ENCODE measurements around the gene FHOD3. TPM values are rescaled to one million over a fixed set of nuclear protein-coding genes. Genes with fewer than 3 reads are reported as not detected.

FHOD3 gene
- total RNA-seq, 1 experiment from 2014 or later: 2.9 TPM

DNA sequence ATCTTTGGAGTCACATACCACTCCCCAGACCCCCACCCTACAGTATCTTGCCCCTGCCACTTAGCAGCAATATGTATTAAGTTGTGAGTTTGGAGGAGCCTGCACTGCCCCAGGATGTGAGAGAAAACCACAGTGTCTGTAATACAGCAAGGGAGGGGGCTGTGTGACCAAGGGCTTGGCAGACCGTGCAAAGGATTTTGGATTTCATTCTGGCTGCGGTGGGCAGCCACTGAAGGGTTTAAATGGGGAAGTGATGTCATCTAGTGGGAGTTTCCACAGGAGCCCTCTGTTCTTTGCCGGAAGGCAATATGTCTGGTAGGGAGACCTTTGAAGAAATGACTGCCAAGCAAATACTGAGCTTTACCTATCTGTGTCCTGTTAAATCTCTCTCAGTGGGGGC, 202.4 kb downstream of the FHOD3 start:
- Mint-ChIP-seq H3K27me3 (ENCODE audit: unreplicated experiment) (no peaks in the 10 kb centered on the region), H3K9me3 (ENCODE audit: low read depth, unreplicated experiment) (no peaks in the 10 kb centered on the region), H3K4me3 (ENCODE audit: low read depth, unreplicated experiment) (no peak overlapping the region), H3K36me3 (ENCODE audit: insufficient read depth, unreplicated experiment) (no peaks in the 10 kb centered on the region), H3K4me1 (ENCODE audit: low read depth, unreplicated experiment) (no peaks in the 10 kb centered on the region), H3K27ac (ENCODE audit: unreplicated experiment) (no peak overlapping the region)
- TF ChIP-seq, protein P1, sequence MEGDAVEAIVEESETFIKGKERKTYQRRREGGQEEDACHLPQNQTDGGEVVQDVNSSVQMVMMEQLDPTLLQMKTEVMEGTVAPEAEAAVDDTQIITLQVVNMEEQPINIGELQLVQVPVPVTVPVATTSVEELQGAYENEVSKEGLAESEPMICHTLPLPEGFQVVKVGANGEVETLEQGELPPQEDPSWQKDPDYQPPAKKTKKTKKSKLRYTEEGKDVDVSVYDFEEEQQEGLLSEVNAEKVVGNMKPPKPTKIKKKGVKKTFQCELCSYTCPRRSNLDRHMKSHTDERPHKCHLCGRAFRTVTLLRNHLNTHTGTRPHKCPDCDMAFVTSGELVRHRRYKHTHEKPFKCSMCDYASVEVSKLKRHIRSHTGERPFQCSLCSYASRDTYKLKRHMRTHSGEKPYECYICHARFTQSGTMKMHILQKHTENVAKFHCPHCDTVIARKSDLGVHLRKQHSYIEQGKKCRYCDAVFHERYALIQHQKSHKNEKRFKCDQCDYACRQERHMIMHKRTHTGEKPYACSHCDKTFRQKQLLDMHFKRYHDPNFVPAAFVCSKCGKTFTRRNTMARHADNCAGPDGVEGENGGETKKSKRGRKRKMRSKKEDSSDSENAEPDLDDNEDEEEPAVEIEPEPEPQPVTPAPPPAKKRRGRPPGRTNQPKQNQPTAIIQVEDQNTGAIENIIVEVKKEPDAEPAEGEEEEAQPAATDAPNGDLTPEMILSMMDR (IDR thresholded peaks at IDR 0.05; ENCODE audit: unreplicated experiment): no peak
- CTCF ChIA-PET: no interaction called here
- BruUV-seq (replicated peaks): no TSS peak
- intact Hi-C loops (cut with micrococcal nuclease; ENCODE audit: unreplicated experiment): no loop called here
- DNase-seq: no peak

DNA sequence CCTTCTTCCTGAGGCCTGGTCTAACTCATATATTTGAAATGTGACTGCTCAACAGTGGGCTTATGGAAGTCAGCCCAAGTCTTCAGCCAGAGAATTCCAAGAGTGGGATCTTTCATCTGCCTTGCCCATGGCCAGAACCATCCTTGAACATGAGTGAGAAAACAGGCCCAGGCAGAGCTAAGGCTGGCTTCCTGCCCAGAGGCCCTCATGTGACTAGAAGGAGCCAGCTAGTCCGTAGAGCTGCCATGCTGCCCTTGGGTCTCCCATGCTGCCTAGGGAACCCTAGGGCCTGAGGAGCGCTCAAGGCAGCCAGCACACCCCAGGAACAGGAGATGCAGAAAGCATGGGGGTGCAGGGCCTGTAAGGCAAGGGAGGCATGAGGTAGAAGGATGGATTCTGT, 203.6 kb downstream of the FHOD3 start:
- no peak for DNase-seq
- H3K36me3 Mint-ChIP-seq (ENCODE audit: insufficient read depth, unreplicated experiment): no peaks in the 10 kb centered on the region
- intact Hi-C loops (cut with micrococcal nuclease; ENCODE audit: unreplicated experiment): no loop called here
- CTCF ChIA-PET: no interaction called here
- H3K4me1 Mint-ChIP-seq (ENCODE audit: low read depth, unreplicated experiment): no peaks in the 10 kb centered on the region
- no peak overlapping the region for H3K4me3 Mint-ChIP-seq (ENCODE audit: low read depth, unreplicated experiment)
- H3K27ac Mint-ChIP-seq (ENCODE audit: unreplicated experiment): no peak overlapping the region
- BruUV-seq (replicated peaks): no TSS peak
- TF ChIP-seq, protein P1 (IDR thresholded peaks at IDR 0.05; ENCODE audit: unreplicated experiment): no peak
- no peaks in the 10 kb centered on the region for H3K27me3 Mint-ChIP-seq (ENCODE audit: unreplicated experiment)
- no peaks in the 10 kb centered on the region for H3K9me3 Mint-ChIP-seq (ENCODE audit: low read depth, unreplicated experiment)

DNA sequence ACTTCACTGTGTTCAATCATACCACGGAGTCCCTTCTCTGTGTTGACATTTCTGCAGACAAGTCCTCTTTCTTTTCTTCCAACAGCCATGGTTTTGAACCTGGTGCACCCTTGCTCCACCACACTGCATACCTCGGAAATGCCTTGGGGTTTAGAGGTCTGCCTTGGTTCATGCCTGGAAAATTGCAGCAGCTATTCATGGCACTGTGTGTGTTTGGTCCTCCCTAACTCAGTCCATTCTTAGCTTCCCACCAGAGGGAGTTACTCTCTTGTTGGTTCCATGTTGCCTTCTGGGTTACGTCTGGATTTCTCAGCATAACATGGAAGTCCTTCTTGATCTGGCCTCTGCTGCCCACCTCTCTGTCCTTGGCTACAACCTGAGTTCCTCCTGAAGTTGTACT, 206.0 kb downstream of the FHOD3 start:
- CTCF ChIA-PET: no interaction called here
- TF ChIP-seq, protein P1 (IDR thresholded peaks at IDR 0.05; ENCODE audit: unreplicated experiment): no peak
- no peaks in the 10 kb centered on the region for H3K36me3 Mint-ChIP-seq (ENCODE audit: insufficient read depth, unreplicated experiment)
- no peaks in the 10 kb centered on the region for H3K4me1 Mint-ChIP-seq (ENCODE audit: low read depth, unreplicated experiment)
- no TSS peak for BruUV-seq (replicated peaks)
- no peak overlapping the region for H3K4me3 Mint-ChIP-seq (ENCODE audit: low read depth, unreplicated experiment)
- no peaks in the 10 kb centered on the region for H3K9me3 Mint-ChIP-seq (ENCODE audit: low read depth, unreplicated experiment)
- no peak overlapping the region for H3K27ac Mint-ChIP-seq (ENCODE audit: unreplicated experiment)
- H3K27me3 Mint-ChIP-seq (ENCODE audit: unreplicated experiment): no peaks in the 10 kb centered on the region
- DNase-seq: no peak
- intact Hi-C loops (cut with micrococcal nuclease; ENCODE audit: unreplicated experiment): no loop called here

DNA sequence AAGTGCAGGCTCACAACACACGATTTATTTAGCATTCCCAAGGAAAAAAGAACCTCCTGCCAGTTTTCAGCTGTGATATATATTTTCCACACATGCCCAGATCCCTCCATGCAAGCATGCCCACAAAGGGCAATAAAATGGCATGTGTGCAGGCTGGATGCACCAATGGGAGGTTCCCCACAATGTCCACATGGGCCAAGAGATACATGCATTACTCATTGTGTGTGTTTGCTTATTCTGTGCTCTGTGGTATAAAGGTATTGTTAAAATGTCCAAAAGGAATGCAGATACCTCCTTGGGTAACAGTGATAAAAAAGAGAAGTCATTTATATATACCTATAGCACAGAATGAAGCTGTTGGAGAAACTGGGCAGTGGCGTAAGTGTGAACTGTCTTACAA, 207.4 kb downstream of the FHOD3 start:
- TF ChIP-seq, protein P1 (IDR thresholded peaks at IDR 0.05; ENCODE audit: unreplicated experiment): no peak
- no peak for DNase-seq
- CTCF ChIA-PET: no interaction called here
- Mint-ChIP-seq H3K4me1 (ENCODE audit: low read depth, unreplicated experiment) (no peaks in the 10 kb centered on the region), H3K4me3 (ENCODE audit: low read depth, unreplicated experiment) (no peak overlapping the region), H3K27me3 (ENCODE audit: unreplicated experiment) (no peaks in the 10 kb centered on the region), H3K9me3 (ENCODE audit: low read depth, unreplicated experiment) (no peaks in the 10 kb centered on the region), H3K36me3 (ENCODE audit: insufficient read depth, unreplicated experiment) (no peaks in the 10 kb centered on the region), H3K27ac (ENCODE audit: unreplicated experiment) (no peak overlapping the region)
- BruUV-seq (replicated peaks): no TSS peak
- intact Hi-C loops (cut with micrococcal nuclease; ENCODE audit: unreplicated experiment): no loop called here
